GM12892 (cell line): ENCODE results near the gene DPP3.
A peak's percentile ranks its signal among the peaks of the same experiment; 100 is the strongest.

ENCODE experiments used
- POLR2AphosphoS5 ChIP-seq: IDR thresholded peaks from 2 replicates; pipeline ENCODE4 v1.6.1; 2011; ENCODE audit warnings: low read depth, low read length, control low read depth
- TAF1 ChIP-seq: IDR thresholded peaks from 2 replicates; pipeline ENCODE4 v1.6.1; 2011; ENCODE audit warnings: low read depth, mild to moderate bottlenecking, control low read depth, low read length, borderline replicate concordance

DNA sequence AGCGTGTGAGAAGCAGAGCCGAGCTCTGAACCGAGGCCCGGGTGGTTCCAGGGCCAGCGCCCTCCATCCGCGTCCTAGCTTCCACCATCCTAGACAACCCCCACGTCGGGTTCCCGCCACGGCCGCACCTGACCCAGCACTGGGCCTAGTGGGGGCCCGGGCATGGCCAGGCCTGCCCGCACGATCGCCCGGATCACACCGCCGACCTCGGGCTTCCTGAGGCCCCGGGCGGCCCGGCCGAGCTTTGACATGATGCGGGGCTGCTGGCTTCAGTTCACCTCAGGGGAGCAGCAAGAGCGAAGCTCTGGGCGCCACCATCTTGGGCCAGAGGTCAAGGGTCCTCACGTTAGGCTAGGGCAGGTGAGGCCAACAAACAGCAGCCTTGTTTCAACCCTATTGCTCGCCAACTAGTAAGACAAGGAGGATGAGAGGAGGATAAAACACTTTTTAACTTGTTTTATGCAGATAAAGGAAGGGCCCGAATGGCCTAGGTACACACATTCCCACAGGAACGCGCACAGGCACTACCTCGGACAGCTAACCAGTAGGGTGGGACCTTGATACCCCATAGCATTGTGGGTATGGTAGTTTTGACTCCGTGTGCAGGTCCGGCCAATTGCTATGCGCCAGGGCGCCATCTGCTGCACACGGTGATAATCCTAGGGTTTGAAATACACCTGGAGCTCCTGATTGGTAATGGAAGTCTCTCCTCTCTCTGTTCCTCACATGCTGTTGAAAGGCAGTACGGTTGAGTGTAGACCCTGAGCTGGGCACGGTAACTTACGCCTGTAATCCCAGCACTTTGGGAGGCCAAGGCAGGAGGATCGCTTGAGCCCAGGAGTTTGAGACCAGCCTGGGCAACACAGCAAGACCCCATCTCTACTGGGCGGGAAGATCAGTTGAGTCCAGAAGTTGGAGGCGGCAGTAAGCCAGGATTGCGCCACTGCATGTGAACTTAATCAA, 41.4 kb upstream of the DPP3 start, which contains the start of gene MRPL11:
- TF ChIP-seq POLR2AphosphoS5 (peak; percentile 69; the same call in 1 of the 2 replicates), TAF1 (peak; percentile 86; the same call in 1 of the 2 replicates)
